Small intestine (tissue), 7 donors: Measurements from ENCODE around the gene GID8. TPM values are rescaled to one million over a fixed set of nuclear protein-coding genes. Genes with fewer than 3 reads are reported as not detected.

Experiments
- DNase-seq, 2 donors: peaks; one replicate each; pipeline versions ENCODE4 v3.0.0 to v3.0.0-alpha.2; 2013
- FAIRE-seq: peaks from 2 replicates; lab custom pipeline; 2012; peaks lifted over from hg19 to GRCh38; lab: Jason Lieb, UNC
- H3K27ac ChIP-seq, 3 donors: one replicate each; pipeline ENCODE4 v1.5.1; 2013; ENCODE audit warnings: low read length in 2 of 3, mild to moderate bottlenecking in 2 of 3, control low read depth in 1 of 3, inconsistent platforms in 1 of 3, low read depth in 1 of 3, moderate library complexity in 1 of 3
- H3K27me3 ChIP-seq, 3 donors: one replicate each; pipeline ENCODE4 v1.6.1; 2013; ENCODE audit warnings: low read length in 3 of 3, inconsistent platforms in 1 of 3; ENCODE audit not compliant: control insufficient read depth in 3 of 3, insufficient read depth in 3 of 3
- H3K36me3 ChIP-seq, 3 donors: one replicate each; pipeline ENCODE4 v1.6.1; 2013; ENCODE audit warnings: low read length in 3 of 3, inconsistent platforms in 1 of 3, low read depth in 1 of 3, mild to moderate bottlenecking in 1 of 3, moderate library complexity in 1 of 3; ENCODE audit not compliant: control insufficient read depth in 3 of 3, insufficient read depth in 2 of 3
- H3K4me1 ChIP-seq, 3 donors: one replicate each; pipeline ENCODE4 v1.6.1; 2013; ENCODE audit warnings: low read length in 2 of 3, inconsistent platforms in 1 of 3, low read depth in 1 of 3, mild to moderate bottlenecking in 1 of 3, moderate library complexity in 1 of 3; ENCODE audit not compliant: control insufficient read depth in 3 of 3, insufficient read depth in 2 of 3
- H3K4me3 ChIP-seq, 3 donors: one replicate each; pipeline ENCODE4 v1.5.1; 2013; ENCODE audit warnings: low read length in 3 of 3, control low read depth in 1 of 3, inconsistent platforms in 1 of 3, low read depth in 1 of 3, mild to moderate bottlenecking in 1 of 3, moderate library complexity in 1 of 3
- H3K9me3 ChIP-seq, 2 donors: one replicate each; pipeline ENCODE4 v1.6.1; 2013; ENCODE audit warnings: low read depth in 1 of 2, low read length in 1 of 2; ENCODE audit not compliant: control insufficient read depth in 2 of 2, insufficient read depth in 1 of 2
- WGBS, 3 donors: extraction: QIAGEN DNeasy Blood & Tissue Kit; methylation state at CpG; one replicate each; pipeline ENCODE4 v1.1.7; 2013; 5-methylcytosine and 5-hydroxymethylcytosine counted together
- polyA plus RNA-seq, 4 donors: library from polyadenylated mRNA; stranded (reverse) in 3 of 4; unstranded in 1 of 4; fragments of 200-250 nt in 3 of 4; fragments of 120-200 nt in 1 of 4; gene quantifications; one replicate each; pipeline versions ENCODE4 v1.2.1 to v1.2.3, GENCODE V29; 2013
- donor health status: healthy with polysubstance abuse.
- donor health status: control.
- donor health status: control.
- donor health status: Bipolar disorder and iron deficiency.
- donor health status: healthy.

Gene GID8
- polyA plus RNA-seq, 4 donors = 14.3 to 31.0 (median 17.1) TPM

DNA sequence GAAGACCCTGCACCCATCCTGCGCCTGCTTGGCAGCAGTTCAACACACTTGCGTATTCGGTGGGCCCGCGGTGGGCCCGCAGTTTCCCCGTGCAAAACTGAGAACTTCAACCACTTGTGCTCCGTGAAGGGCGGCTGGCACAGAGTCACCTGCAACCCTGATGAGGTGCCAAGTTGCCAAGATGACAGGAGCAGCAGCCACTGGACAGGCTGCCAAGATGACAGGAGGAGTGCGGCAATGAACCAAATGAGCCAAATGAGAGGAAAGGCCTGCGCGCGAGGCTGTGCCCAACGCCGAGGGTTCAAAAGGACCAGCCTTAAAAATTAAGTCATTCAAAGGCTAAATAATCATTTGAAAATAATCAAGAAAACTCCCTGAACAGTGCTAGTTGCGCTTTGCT, 31.7 kb upstream of the GID8 start:
- Histone ChIP-seq H3K4me3 (no peak overlapping the region), H3K4me1 (no peaks in the 10 kb centered on the region), H3K27me3 (no peaks in the 10 kb centered on the region), H3K36me3 (peaks cover 45 to 89% (median 50%) of the 10 kb centered on the region in 3 donors), H3K9me3 (no peaks in the 10 kb centered on the region), H3K27ac (no peak overlapping the region)
- DNase-seq = no peak
- 93% methylated on average over 16 of the region's 16 CpGs for WGBS, 3 donors
- FAIRE-seq = no peak

GRCh38 chr20:62906647-62907375, 31.1 kb upstream of the GID8 start:
- DNase-seq (no peak), FAIRE-seq (no peak)
- Histone ChIP-seq H3K27me3 (no peaks in the 10 kb centered on the region), H3K27ac (no peak overlapping the region), H3K4me3 (no peak overlapping the region), H3K36me3 (peaks cover 47 to 90% (median 52%) of the 10 kb centered on the region in 3 donors), H3K4me1 (no peaks in the 10 kb centered on the region), H3K9me3 (no peaks in the 10 kb centered on the region)
- 88 to 89% (median 89%) methylated on average over 31 of the region's 31 CpGs for WGBS, 3 donors

DNA sequence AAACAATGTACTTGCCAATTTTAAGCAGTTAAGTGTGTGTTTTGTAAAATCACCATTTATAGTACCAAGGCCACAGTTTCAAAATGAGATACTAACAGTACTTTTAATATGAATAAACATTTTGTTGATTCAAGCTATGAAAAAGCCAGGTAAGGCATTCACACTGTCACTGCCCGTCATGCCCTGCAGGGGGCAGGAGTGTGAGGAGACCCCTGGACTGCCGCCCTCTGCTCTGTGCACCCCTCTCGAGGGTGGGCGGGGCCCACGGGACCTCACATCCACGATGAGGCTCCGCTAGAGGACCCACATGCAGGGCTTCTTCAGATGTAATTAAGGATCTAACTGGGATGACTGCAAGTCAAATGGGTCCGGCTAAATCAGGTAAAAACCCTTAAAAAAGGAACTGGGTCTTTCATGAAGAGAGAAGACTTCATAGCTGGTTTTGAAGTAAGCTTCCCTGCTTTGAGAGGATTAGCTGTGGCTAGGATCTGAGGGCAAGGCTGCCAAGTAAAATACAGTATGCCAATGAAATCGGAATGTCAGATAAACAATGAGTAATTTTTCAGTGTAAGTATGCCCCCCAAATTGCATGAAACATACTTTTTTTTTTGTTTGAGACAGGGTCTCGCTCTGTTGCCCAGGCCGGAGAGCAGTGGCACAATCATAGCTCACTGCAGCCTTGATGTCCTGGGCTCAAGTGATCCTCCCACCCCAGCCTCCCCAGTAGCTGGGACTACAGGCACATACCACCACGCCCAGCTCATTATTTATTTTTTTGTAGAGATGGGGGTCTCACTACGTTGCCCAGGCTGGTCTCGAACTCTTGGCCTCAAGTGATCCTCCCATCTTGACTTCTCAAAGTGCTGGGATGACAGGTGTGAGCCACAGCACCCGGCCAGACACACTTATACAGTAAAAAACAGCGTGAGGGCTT, 30.3 kb upstream of the GID8 start:
- 70 to 78% (median 74%) methylated on average over 16 of the region's 16 CpGs for WGBS, 3 donors
- no peak for DNase-seq
- no peaks in the 10 kb centered on the region for H3K4me1 ChIP-seq
- FAIRE-seq = no peak
- H3K27me3 ChIP-seq = no peaks in the 10 kb centered on the region
- no peak overlapping the region for H3K27ac ChIP-seq
- no peak overlapping the region for H3K4me3 ChIP-seq
- no peaks in the 10 kb centered on the region for H3K9me3 ChIP-seq
- peaks cover 51 to 91% (median 51%) of the 10 kb centered on the region in 3 donors for H3K36me3 ChIP-seq

GRCh38 chr20:62908971-62909791, 28.8 kb upstream of the GID8 start:
- FAIRE-seq (no peak), DNase-seq (no peak)
- Histone ChIP-seq H3K4me1 (peaks cover 0 to 2% (median 0%) of the 10 kb centered on the region in 3 donors), H3K27me3 (no peaks in the 10 kb centered on the region), H3K36me3 (peaks cover 43 to 92% (median 46%) of the 10 kb centered on the region in 3 donors), H3K4me3 (no peak overlapping the region), H3K9me3 (no peaks in the 10 kb centered on the region), H3K27ac (no peak overlapping the region)
- WGBS, 3 donors = 74 to 79% (median 79%) methylated on average over 18 of the region's 18 CpGs

- FAIRE-seq (no peak), DNase-seq (no peak)
- no peaks in the 10 kb centered on the region for H3K9me3 ChIP-seq
- peaks cover 0 to 3% (median 0%) of the 10 kb centered on the region in 3 donors for H3K4me1 ChIP-seq
- WGBS, 3 donors = 94 to 95% (median 95%) methylated on average over 11 of the region's 11 CpGs
- no peak overlapping the region for H3K27ac ChIP-seq
- no peaks in the 10 kb centered on the region for H3K27me3 ChIP-seq
- peaks cover 40 to 88% (median 43%) of the 10 kb centered on the region in 3 donors for H3K36me3 ChIP-seq
- H3K4me3 ChIP-seq = no peak overlapping the region
Measured at GRCh38 chr20:62910217-62910766, 27.7 kb upstream of the GID8 start.

- 95 to 97% (median 96%) methylated on average over 45 of the region's 45 CpGs for WGBS, 3 donors
- peaks cover 0 to 3% (median 0%) of the 10 kb centered on the region in 3 donors for H3K4me1 ChIP-seq
- H3K27me3 ChIP-seq = no peaks in the 10 kb centered on the region
- H3K36me3 ChIP-seq = peaks cover 34 to 82% (median 40%) of the 10 kb centered on the region in 3 donors
- H3K4me3 ChIP-seq = no peak overlapping the region
- no peak for FAIRE-seq
- no peaks in the 10 kb centered on the region for H3K9me3 ChIP-seq
- H3K27ac ChIP-seq = no peak overlapping the region
- DNase-seq = no peak
Measured at GRCh38 chr20:62910777-62911497, 27.0 kb upstream of the GID8 start.

DNA sequence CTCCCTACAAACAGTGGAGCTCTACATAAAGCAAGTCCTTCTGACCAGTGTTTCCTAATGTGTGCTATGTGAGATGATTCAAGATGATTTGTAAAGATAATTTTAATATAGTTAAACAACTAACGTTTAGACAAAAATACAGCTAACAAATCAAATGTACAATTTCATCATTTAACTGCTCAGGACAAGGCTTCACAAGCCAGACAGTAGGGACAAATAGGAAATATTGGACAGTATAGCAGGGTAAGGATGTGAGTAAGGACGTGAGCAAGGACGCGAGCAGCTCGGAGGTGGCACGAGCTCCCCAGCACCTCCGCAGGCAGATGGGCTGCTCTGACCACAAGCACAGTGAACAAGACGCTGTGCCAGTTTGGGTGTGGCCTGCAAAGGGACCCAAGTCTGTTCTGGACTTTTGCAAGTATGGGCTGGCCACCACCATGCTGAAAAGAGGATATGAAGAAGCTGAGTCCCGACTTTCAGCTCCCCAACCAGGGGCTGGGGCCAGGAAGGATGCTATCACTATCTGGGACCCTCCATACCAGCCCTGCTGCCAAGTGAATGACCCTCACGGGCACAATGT, 26.2 kb upstream of the GID8 start:
- H3K9me3 ChIP-seq = no peaks in the 10 kb centered on the region
- no peak overlapping the region for H3K4me3 ChIP-seq
- 79 to 91% (median 85%) methylated on average over 10 of the region's 10 CpGs for WGBS, 3 donors
- H3K4me1 ChIP-seq = peaks cover 1 to 4% (median 3%) of the 10 kb centered on the region in 3 donors
- no peaks in the 10 kb centered on the region for H3K27me3 ChIP-seq
- peaks cover 32 to 74% (median 32%) of the 10 kb centered on the region in 3 donors for H3K36me3 ChIP-seq
- DNase-seq (no peak), FAIRE-seq (no peak)
- no peak overlapping the region for H3K27ac ChIP-seq
